ENCODE results near the gene ARHGEF7. TPM values are rescaled to one million over a fixed set of nuclear protein-coding genes. Genes with fewer than 3 reads are reported as not detected.

ARHGEF7 gene
- total and polyA plus RNA-seq, 2 experiments from 2014 or later, result 23.6 to 58.9 TPM

- TF ChIP-seq EZH2 (IDR thresholded peaks at IDR 0.05; ENCODE audit: low read depth, unreplicated experiment), result no peak
These were observed 62.1 kb downstream of the ARHGEF7 start (continued) for GRCh38 chr13:111177081-111177711.

GRCh38 chr13:111177921-111178320 is 62.8 kb downstream of the ARHGEF7 start:
- H3K4me3 ChIP-seq, result no peak overlapping the region
- Mint-ChIP-seq H3K27me3 (ENCODE audit: insufficient read depth, low read depth, poor library complexity) (peaks cover 8% of the 10 kb centered on the region), H3K4me3 (no peak overlapping the region), H3K36me3 (ENCODE audit: low read depth) (peaks cover 3% of the 10 kb centered on the region), H3K9me3 (no peaks in the 10 kb centered on the region; the same call in 2 of the 3 replicates), H3K4me1 (peaks cover 29% of the 10 kb centered on the region), H3K27ac (no peak overlapping the region)
- H3K4me2 ChIP-seq, result no peak overlapping the region
- H4K20me1 ChIP-seq (replicated peaks; ENCODE audit: insufficient read depth), result peaks cover 55% of the 10 kb centered on the region
- no peak for TF ChIP-seq EZH2phosphoT487 (IDR thresholded peaks at IDR 0.05; ENCODE audit: unreplicated experiment)
- no peak for TF ChIP-seq JUNB (IDR thresholded peaks at IDR 0.05; ENCODE audit: unreplicated experiment)
- TF ChIP-seq REST (IDR thresholded peaks at IDR 0.05; ENCODE audit: unreplicated experiment), result no peak
- TF ChIP-seq ETS1 (IDR thresholded peaks at IDR 0.05), result no peak
- no peak for TF ChIP-seq STAT1 (IDR thresholded peaks at IDR 0.05; ENCODE audit: unreplicated experiment)
- no peak for TF ChIP-seq EZH2 (IDR thresholded peaks at IDR 0.05; ENCODE audit: low read depth, unreplicated experiment)
- TF ChIP-seq CREB1 (CRISPR knock-in tag; IDR thresholded peaks at IDR 0.05; ENCODE audit: low read depth), result no peak
- no peak for TF ChIP-seq ZNF462 (CRISPR knock-in tag; IDR thresholded peaks at IDR 0.05)
- TF ChIP-seq CTCF (conservative IDR thresholded peaks at IDR 0.05; ENCODE audit: low read depth in 2 of 2), result no peak
- TF ChIP-seq ZNF331 (CRISPR knock-in tag; IDR thresholded peaks at IDR 0.05; ENCODE audit: low read depth), result no peak
- peaks cover 99% of the 10 kb centered on the region for H3K79me2 ChIP-seq (replicated peaks; ENCODE audit: insufficient read depth)
- DNase-seq (ENCODE audit: low spot score) (no peak), ATAC-seq (no peak)
- no peak overlapping the region for H2AFZ ChIP-seq
- H3K9me2 ChIP-seq (ENCODE audit: insufficient read depth), result 0 out of 2 replicates have a peak, but pooled peaks cover 8% of the 10 kb centered on the region
- H3F3A ChIP-seq (replicated peaks; ENCODE audit: low read depth), result no peaks in the 10 kb centered on the region
- H3K36me3 ChIP-seq (ENCODE audit: insufficient read depth), result no peaks in the 10 kb centered on the region
- H3K27me3 ChIP-seq (ENCODE audit: insufficient read depth), result no peaks in the 10 kb centered on the region
- 0 out of 2 replicates have a peak, but pooled peaks cover 5% of the 10 kb centered on the region for H3K4me1 ChIP-seq (ENCODE audit: insufficient read depth)
- no peak overlapping the region for H3K27ac ChIP-seq (ENCODE audit: low read depth)

Data from GM23338 (cell line).